Adrenal gland (tissue), 5 donors: Measurements from ENCODE around the gene TMEM123.

Experiments
- POLR2A ChIP-seq, 2 donors: fragments of 450-650 bp; IDR thresholded peaks; one replicate each; pipeline ENCODE4 v1.6.1; 2017; ENCODE audit warnings: antibody characterized with exemption in 2 of 2, mild to moderate bottlenecking in 2 of 2, moderate library complexity in 1 of 2
- TF ChIP-seq, protein P1 (sequence below), 6 experiments: fragments of 450-650 bp in 4 of 6; fragments of 200-600 bp in 2 of 6; sonication (generic) in 1 of 6; IDR thresholded peaks; 1 replicate in 5 of 6; 2 replicates in 1 of 6; pipeline versions ENCODE4 v1.5.1 to v1.8.0; 2016 to 2021; ENCODE audit warnings: antibody characterized with exemption in 6 of 6, mild to moderate bottlenecking in 2 of 6, moderate library complexity in 1 of 6
- donor health status: DM: no; HTN: no; CAD: no.

GRCh38 chr11:102387043-102387781, 65.4 kb downstream of the TMEM123 start:
- TF ChIP-seq, protein P1, sequence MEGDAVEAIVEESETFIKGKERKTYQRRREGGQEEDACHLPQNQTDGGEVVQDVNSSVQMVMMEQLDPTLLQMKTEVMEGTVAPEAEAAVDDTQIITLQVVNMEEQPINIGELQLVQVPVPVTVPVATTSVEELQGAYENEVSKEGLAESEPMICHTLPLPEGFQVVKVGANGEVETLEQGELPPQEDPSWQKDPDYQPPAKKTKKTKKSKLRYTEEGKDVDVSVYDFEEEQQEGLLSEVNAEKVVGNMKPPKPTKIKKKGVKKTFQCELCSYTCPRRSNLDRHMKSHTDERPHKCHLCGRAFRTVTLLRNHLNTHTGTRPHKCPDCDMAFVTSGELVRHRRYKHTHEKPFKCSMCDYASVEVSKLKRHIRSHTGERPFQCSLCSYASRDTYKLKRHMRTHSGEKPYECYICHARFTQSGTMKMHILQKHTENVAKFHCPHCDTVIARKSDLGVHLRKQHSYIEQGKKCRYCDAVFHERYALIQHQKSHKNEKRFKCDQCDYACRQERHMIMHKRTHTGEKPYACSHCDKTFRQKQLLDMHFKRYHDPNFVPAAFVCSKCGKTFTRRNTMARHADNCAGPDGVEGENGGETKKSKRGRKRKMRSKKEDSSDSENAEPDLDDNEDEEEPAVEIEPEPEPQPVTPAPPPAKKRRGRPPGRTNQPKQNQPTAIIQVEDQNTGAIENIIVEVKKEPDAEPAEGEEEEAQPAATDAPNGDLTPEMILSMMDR (IDR thresholded peaks at IDR 0.05) = no peak
- no peak for TF ChIP-seq POLR2A (IDR thresholded peaks at IDR 0.05)
